A549 (cell line): ENCODE data around the gene DNAJC28.

ENCODE experiments used
- CTCF ChIP-seq: fragments of >200 bp; sonication (Bioruptor Twin); formaldehyde crosslinking; IDR thresholded peaks from 3 replicates; pipeline ENCODE4 v1.5.1; 2016
- NPAS2 ChIP-seq: fragments of 250-450 bp; sonication (Bioruptor Pico); IDR thresholded peaks from 2 replicates; pipeline ENCODE4 v1.8.0; 2022; ENCODE audit warnings: mild to moderate bottlenecking, moderate library complexity, borderline replicate concordance

- no peak for TF ChIP-seq CTCF
- TF ChIP-seq NPAS2 (CRISPR knock-in tag), result no peak
These were observed 10.1 kb downstream of the DNAJC28 start for GRCh38 chr21:33481314-33481943.
